Type B pancreatic cell (in vitro differentiated cells): Measurements from ENCODE around the gene NOC2L. TPM values are rescaled to one million over a fixed set of nuclear protein-coding genes. Genes with fewer than 3 reads are reported as not detected.

Experiments
- DNase-seq: peaks from one replicate; pipeline ENCODE4 v3.0.0; 2021; ENCODE audit warnings: mixed read lengths; ENCODE audit not compliant: unreplicated experiment; ENCODE audit errors: extremely low spot score
- H3K27ac Mint-ChIP-seq: 2 replicates; pipeline ENCODE4 v1.8.0; 2021; ENCODE audit warnings: mild to moderate bottlenecking, mixed read lengths
- H3K27me3 Mint-ChIP-seq: 2 replicates; pipeline ENCODE4 v1.8.0; 2021; ENCODE audit warnings: mixed read lengths
- H3K36me3 Mint-ChIP-seq: 2 replicates; pipeline ENCODE4 v1.8.0; 2021; ENCODE audit warnings: mixed read lengths
- H3K4me1 Mint-ChIP-seq: one replicate; pipeline ENCODE4 v1.8.0; 2021; ENCODE audit warnings: mixed read lengths; ENCODE audit not compliant: unreplicated experiment
- H3K4me3 Mint-ChIP-seq: 2 replicates; pipeline ENCODE4 v1.8.0; 2021; ENCODE audit warnings: mild to moderate bottlenecking, mixed read lengths
- H3K9me3 Mint-ChIP-seq: 2 replicates; pipeline ENCODE4 v1.8.0; 2021; ENCODE audit warnings: mixed read lengths
- CTCF ChIP-seq: fragments of 200-600 bp; sonication (generic); conservative IDR thresholded peaks from 2 replicates; pipeline ENCODE4 v1.5.0; 2021; ENCODE audit warnings: antibody characterized with exemption, mild to moderate bottlenecking
- total RNA-seq: library from RNA; stranded (reverse); gene quantifications from 2 replicates; pipeline ENCODE4 v1.2.1, GENCODE V29; 2021; ENCODE audit warnings: low replicate concordance

The NOC2L gene
- total RNA-seq, 1 donor from 2014 or later, result 87.2 TPM

GRCh38 chr1:1004420-1004779 is 45.3 kb upstream of the NOC2L start:
- H3K4me3 Mint-ChIP-seq, result peak overlapping the region; percentile 77

DNA sequence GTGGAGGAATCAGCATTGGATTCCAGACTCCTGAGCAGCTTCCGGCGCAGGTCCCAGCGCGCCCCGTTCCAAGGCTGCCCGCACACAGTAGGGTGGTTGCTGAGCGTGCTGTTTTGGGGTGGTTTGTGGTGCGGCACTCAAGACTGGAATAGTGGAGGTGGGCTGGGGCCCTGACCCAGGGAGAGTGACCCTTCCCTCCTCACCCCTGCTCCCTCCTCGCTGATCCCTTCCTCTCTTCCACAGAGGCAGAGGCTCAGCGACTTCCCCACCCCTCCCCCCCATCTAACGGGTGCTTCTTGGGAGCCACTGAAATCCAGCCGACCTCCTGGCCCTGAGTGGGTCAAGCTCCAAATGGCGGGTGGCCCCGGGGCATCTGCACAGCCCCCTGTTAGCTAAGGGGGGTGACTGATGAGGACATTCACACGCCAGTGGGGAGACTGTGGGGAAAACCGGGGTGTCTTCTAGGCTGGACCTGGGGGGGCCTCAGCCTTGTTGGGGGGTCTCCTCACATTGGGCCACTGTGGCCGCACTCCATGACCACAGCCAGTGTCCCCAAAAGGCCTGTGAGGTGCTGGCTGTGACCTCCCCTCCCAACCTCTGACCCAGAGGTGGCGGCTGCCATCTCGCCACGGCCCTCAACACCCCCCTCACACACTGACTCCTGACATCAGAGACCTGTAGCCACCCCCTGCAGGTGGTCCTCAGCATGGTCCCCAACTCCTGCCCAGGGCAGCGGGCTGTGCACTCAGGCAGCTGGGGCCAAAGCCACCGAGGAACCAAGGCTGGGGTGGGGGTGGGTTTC is 44.8 kb upstream of the NOC2L start:
- no peaks in the 10 kb centered on the region for H3K36me3 Mint-ChIP-seq
- H3K9me3 Mint-ChIP-seq, result no peaks in the 10 kb centered on the region
- no peak overlapping the region for H3K27ac Mint-ChIP-seq
- H3K4me3 Mint-ChIP-seq, result peak overlapping the region; percentile 52
- H3K27me3 Mint-ChIP-seq, result peaks cover 15% of the 10 kb centered on the region
- no peak for TF ChIP-seq CTCF
- DNase-seq, result no peak
- H3K4me1 Mint-ChIP-seq, result peaks cover 15% of the 10 kb centered on the region

More at GRCh38 chr1:1004420-1004779, 45.3 kb upstream of the NOC2L start:
- Mint-ChIP-seq H3K27ac (peak overlapping the region; percentile 90), H3K4me1 (peaks cover 15% of the 10 kb centered on the region), H3K27me3 (peaks cover 15% of the 10 kb centered on the region), H3K9me3 (no peaks in the 10 kb centered on the region), H3K36me3 (no peaks in the 10 kb centered on the region)
- DNase-seq, result no peak
- no peak for TF ChIP-seq CTCF

- Mint-ChIP-seq H3K4me3 (peak overlapping the region; percentile 91), H3K9me3 (no peaks in the 10 kb centered on the region), H3K4me1 (peaks cover 15% of the 10 kb centered on the region), H3K27me3 (peaks cover 22% of the 10 kb centered on the region), H3K36me3 (no peaks in the 10 kb centered on the region), H3K27ac (peak overlapping the region; percentile 95)
- TF ChIP-seq CTCF, result no peak
- no peak for DNase-seq
Observed at GRCh38 chr1:1001057-1001783, 42.2 kb upstream of the NOC2L start.

DNA sequence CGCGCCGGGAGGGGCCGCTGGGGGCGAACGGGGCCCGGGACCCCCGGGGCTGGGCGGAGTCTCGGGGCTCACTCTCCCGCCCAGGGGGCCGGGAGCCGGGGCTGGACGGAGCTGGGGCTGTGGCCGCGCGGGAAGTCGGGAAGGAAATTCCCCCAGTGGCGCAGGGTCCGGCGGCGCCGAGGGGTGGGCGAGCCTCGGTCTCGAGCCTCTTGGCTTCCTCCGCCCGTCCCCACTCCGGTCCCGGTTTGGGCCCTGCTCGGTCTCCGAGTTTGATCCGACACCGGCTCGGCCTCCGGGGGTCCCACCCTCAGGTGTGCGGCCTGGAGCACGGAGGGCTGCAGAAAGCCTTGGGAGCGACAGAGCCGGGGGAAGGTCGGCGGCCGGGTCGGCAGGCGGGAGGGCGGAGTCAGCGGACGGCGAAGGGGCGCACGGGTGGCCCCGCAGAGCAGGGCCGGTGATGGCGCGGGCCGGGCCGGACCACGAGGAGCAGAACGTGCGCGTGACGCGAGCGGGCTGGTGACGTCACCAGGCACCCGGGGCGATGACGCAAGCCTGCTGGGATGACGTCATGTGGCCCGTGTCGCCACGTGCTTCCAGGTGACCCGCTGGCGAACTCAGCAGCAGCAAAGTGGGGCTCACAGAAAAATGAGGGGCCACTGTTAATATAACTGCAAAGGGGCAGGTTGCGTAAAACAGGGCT is 41.5 kb upstream of the NOC2L start:
- H3K36me3 Mint-ChIP-seq, result no peaks in the 10 kb centered on the region
- H3K4me1 Mint-ChIP-seq, result peaks cover 19% of the 10 kb centered on the region
- peaks cover 26% of the 10 kb centered on the region for H3K27me3 Mint-ChIP-seq
- H3K27ac Mint-ChIP-seq, result peak overlapping the region; percentile 95
- no peaks in the 10 kb centered on the region for H3K9me3 Mint-ChIP-seq
- DNase-seq, result peak; percentile 92
- H3K4me3 Mint-ChIP-seq, result peak overlapping the region; percentile 91
- TF ChIP-seq CTCF, result no peak

- DNase-seq, result no peak
- H3K9me3 Mint-ChIP-seq, result no peaks in the 10 kb centered on the region
- H3K27me3 Mint-ChIP-seq, result peaks cover 27% of the 10 kb centered on the region
- H3K4me1 Mint-ChIP-seq, result peaks cover 13% of the 10 kb centered on the region
- peak within 1 kb of the TSS; percentile 95 for H3K27ac Mint-ChIP-seq
- peak within 1 kb of the TSS; percentile 91 for H3K4me3 Mint-ChIP-seq
- no peak for TF ChIP-seq CTCF
- no peaks in the 10 kb centered on the region for H3K36me3 Mint-ChIP-seq
Observed at GRCh38 chr1:999725-1000356, 40.8 kb upstream of the NOC2L start, which contains the start of gene HES4. Gene HES4 (minus strand): TSS chr1:1000097. CDS start chr1:999973, 124 bp downstream.
